ENCODE data around the gene NMNAT1. TPM values are rescaled to one million over a fixed set of nuclear protein-coding genes. Genes with fewer than 3 reads are reported as not detected.

NMNAT1 gene
- total RNA-seq, 4 donors from 2014 or later: 7.1 to 39.8 (median 17.9) TPM

- Histone ChIP-seq H3K9me3 (no peaks in the 10 kb centered on the region), H3K4me1 (no peaks in the 10 kb centered on the region), H3K27ac (no peak overlapping the region), H3K27me3 (no peaks in the 10 kb centered on the region), H3K36me3 (no peaks in the 10 kb centered on the region), H3K4me3 (no peak overlapping the region)
- in situ Hi-C loops (cut with MboI; ENCODE audit: low pct_ligation_motif_present in 1 of 4, low pct_unique_long_range_greater_than_20kb in 1 of 4, low sequenced_read_pairs in 3 of 4) (no loop called here), intact Hi-C loops (cut with DNase I; ENCODE audit: low total_unique reads) (no loop called here)
- TF ChIP-seq CTCF (IDR thresholded peaks at IDR 0.05) (no peak), EP300 (IDR thresholded peaks at IDR 0.05; ENCODE audit: low read depth) (no peak), POLR2A (IDR thresholded peaks at IDR 0.05) (no peak), POLR2AphosphoS5 (IDR thresholded peaks at IDR 0.05) (no peak)
- 83 to 84% methylated on average over 3 to 12 of the region's 12 CpGs for WGBS, 2 donors (ENCODE audit: low coverage in 1 of 2)
- DNase-seq: no peak
Observed at GRCh38 chr1:9960706-9961562, 17.7 kb downstream of the NMNAT1 start.

GRCh38 chr1:9984253-9984652, 41.0 kb downstream of the NMNAT1 start:
- no peak for DNase-seq
- no peak for TF ChIP-seq POLR2AphosphoS5 (IDR thresholded peaks at IDR 0.05)
- TF ChIP-seq POLR2A (IDR thresholded peaks at IDR 0.05): no peak
- no peak for TF ChIP-seq CTCF (IDR thresholded peaks at IDR 0.05)
- TF ChIP-seq EP300 (IDR thresholded peaks at IDR 0.05; ENCODE audit: low read depth): no peak
- WGBS, 2 donors (ENCODE audit: low coverage in 1 of 2): 85 to 87% methylated on average over 4 to 5 of the region's 5 CpGs

GRCh38 chr1:9985001-9985400, 41.7 kb downstream of the NMNAT1 start:
- no peak for DNase-seq
- Histone ChIP-seq H3K27me3 (no peaks in the 10 kb centered on the region), H3K9me3 (no peaks in the 10 kb centered on the region), H3K4me1 (no peaks in the 10 kb centered on the region), H3K27ac (no peak overlapping the region), H3K36me3 (peaks cover 0 to 26% (median 5%) of the 10 kb centered on the region in 4 donors), H3K4me3 (no peak overlapping the region)
- in situ Hi-C loops (cut with MboI; ENCODE audit: low pct_ligation_motif_present in 1 of 4, low pct_unique_long_range_greater_than_20kb in 1 of 4, low sequenced_read_pairs in 3 of 4): no loop called here
- WGBS, 2 donors (ENCODE audit: low coverage in 1 of 2): 52 to 55% methylated on average over 5 to 6 of the region's 6 CpGs
- TF ChIP-seq CTCF (IDR thresholded peaks at IDR 0.05) (no peak), POLR2A (IDR thresholded peaks at IDR 0.05) (no peak), EP300 (IDR thresholded peaks at IDR 0.05; ENCODE audit: low read depth) (no peak), POLR2AphosphoS5 (IDR thresholded peaks at IDR 0.05) (no peak)
- intact Hi-C loops (cut with DNase I; ENCODE audit: low total_unique reads): no loop called here

More at GRCh38 chr1:9984253-9984652, 41.0 kb downstream of the NMNAT1 start:
- Histone ChIP-seq H3K9me3 (no peaks in the 10 kb centered on the region), H3K4me1 (no peaks in the 10 kb centered on the region), H3K36me3 (peaks cover 0 to 26% (median 5%) of the 10 kb centered on the region in 4 donors), H3K27ac (no peak overlapping the region), H3K4me3 (no peak overlapping the region), H3K27me3 (no peaks in the 10 kb centered on the region)
- intact Hi-C loops (cut with DNase I; ENCODE audit: low total_unique reads): no loop called here
- in situ Hi-C loops (cut with MboI; ENCODE audit: low pct_ligation_motif_present in 1 of 4, low pct_unique_long_range_greater_than_20kb in 1 of 4, low sequenced_read_pairs in 3 of 4): no loop called here

GRCh38 chr1:9989773-9990172, 46.5 kb downstream of the NMNAT1 start:
- Histone ChIP-seq H3K9me3 (no peaks in the 10 kb centered on the region), H3K27ac (no peak overlapping the region), H3K27me3 (peaks cover 3% of the 10 kb centered on the region), H3K4me1 (no peaks in the 10 kb centered on the region), H3K4me3 (no peak overlapping the region), H3K36me3 (no peaks in the 10 kb centered on the region)
- no peak for DNase-seq
- TF ChIP-seq POLR2A (IDR thresholded peaks at IDR 0.05) (no peak), CTCF (IDR thresholded peaks at IDR 0.05) (no peak), EP300 (IDR thresholded peaks at IDR 0.05; ENCODE audit: low read depth) (no peak), POLR2AphosphoS5 (IDR thresholded peaks at IDR 0.05) (no peak)
- in situ Hi-C loops (cut with MboI; ENCODE audit: low pct_ligation_motif_present in 1 of 4, low pct_unique_long_range_greater_than_20kb in 1 of 4, low sequenced_read_pairs in 3 of 4) (no loop called here), intact Hi-C loops (cut with DNase I; ENCODE audit: low total_unique reads) (no loop called here)
- 92% methylated on average over 5 of the region's 5 CpGs; no CpG with 5 or more reads in 1 of the 2 donors for WGBS, 2 donors (ENCODE audit: low coverage in 1 of 2)

Data from transverse colon (tissue), 4 donors.